ENCODE data around the gene XG.
"Not testable (repeated sequence)": the region's sequence is repeated elsewhere in the genome, so short reads cannot be mapped to it uniquely, and the experiment has no call there.

XG gene

GRCh38 chrX:2751874-2752300 is at the start of gene XG:
Gene XG (plus strand): TSS chrX:2752040. CDS start chrX:2752275, 235 bp downstream.
- DNase-seq (ENCODE audit: low spot score) = not testable (repeated sequence)

- no peak for DNase-seq (ENCODE audit: low spot score)
Observed at GRCh38 chrX:2703991-2704369, 47.9 kb upstream of the XG start.

GRCh38 chrX:2705046-2705832 is 46.6 kb upstream of the XG start:
- DNase-seq (ENCODE audit: low spot score) = no peak

- DNase-seq (ENCODE audit: low spot score) = no peak
Observed at GRCh38 chrX:2707334-2707760, 44.5 kb upstream of the XG start.

DNA sequence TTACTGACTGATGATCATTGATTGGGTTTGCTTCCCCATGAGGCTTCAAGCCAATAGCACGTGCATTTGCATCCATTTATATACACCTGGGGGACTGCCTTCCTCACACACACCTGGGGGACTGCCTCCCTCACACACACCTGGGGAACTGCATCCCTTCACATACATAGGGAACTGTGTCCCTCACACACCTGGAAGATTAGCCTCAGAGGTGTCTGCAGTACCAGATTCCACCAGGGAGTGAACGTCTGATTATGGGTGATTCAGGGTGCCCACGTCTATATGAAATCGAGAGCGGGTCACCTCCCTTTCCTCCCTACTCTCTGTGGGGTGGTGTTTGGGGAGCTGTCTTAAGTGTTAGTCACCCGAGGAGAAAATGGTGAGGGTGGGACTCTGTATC is 43.8 kb upstream of the XG start:
- no peak for DNase-seq (ENCODE audit: low spot score)

GRCh38 chrX:2708592-2709188 is 43.1 kb upstream of the XG start:
- no peak for DNase-seq (ENCODE audit: low spot score)

GRCh38 chrX:2709556-2709955 is 42.3 kb upstream of the XG start:
- DNase-seq (ENCODE audit: low spot score) = no peak

DNA sequence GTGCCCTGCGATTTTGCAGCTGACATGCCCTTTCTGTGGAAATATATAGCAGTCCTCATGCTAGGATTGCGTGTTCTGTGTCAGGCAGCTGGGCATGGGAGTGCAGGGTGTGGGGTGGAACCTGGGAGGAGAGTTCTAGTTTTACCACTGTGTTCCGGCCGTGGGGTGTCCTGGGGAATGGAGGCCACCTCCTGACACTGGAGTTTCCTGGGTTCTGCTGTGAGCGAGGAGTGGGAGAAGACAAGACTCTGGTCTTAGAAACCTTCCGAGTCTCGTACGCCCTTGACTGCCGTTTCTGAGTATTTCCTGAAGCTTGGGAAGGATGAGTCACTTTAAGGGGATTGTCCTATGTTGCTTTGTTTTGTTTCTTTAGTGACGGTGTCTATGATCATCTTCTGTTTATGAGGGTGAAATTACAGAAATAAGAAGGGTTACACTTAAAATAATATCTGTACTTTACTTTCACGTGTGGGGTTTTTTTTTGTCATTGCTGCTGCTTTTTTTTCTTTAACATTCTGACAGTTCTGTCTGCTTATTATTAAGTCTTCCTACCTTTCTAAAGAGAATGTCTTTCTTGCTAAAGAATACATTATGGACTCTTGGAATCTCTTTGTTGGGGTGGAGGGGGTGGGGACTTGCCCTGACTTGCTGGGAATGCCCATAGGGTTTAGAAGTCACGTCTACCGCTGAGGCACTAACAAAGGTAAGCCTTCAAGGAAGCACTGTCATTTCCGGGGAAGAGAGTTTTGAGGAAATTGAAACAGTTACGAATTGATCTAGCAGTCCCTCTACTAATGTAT is 41.6 kb upstream of the XG start:
- DNase-seq (ENCODE audit: low spot score) = no peak

GRCh38 chrX:2711441-2711840 is 40.4 kb upstream of the XG start:
- no peak for DNase-seq (ENCODE audit: low spot score)

DNA sequence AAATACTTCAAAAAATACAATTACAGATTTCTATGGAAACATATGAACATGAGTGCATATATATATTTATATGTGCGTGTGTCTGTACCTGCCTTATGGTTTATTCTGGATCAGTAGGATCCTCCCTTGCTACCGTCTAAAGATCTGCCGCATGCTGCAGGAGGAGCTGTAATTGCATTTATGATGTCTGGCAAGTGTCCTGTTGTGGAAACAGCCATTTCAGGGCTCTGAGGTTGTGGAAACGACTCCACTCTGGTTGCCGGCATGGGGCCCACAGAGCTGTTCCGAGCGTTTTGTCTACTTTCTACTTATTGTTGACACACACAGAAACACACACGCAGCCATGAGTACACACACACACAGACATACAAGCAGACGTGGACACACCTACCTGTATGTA is 39.4 kb upstream of the XG start:
- DNase-seq (ENCODE audit: low spot score) = no peak

GRCh38 chrX:2712890-2713840 is 38.7 kb upstream of the XG start:
- no peak for DNase-seq (ENCODE audit: low spot score)

DNA sequence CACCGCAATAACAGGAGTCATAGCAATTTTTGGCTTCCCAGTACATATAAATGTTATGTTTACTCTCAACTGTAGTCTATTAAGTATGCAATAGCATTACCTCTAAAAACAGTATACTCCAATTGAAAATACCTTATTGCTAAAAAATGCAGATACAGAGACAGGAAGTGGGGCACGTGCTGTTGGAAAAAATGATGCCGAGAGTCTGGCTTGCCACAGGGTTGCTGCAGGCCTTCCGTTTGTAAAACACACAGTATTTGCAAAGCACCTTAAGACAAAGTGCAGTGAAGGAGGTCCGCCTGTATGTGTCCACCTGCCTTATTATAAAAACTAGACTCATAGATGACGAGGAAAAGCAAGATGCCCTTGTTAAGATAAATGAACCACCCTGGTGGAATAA is 37.3 kb upstream of the XG start:
- DNase-seq (ENCODE audit: low spot score) = no peak

DNA sequence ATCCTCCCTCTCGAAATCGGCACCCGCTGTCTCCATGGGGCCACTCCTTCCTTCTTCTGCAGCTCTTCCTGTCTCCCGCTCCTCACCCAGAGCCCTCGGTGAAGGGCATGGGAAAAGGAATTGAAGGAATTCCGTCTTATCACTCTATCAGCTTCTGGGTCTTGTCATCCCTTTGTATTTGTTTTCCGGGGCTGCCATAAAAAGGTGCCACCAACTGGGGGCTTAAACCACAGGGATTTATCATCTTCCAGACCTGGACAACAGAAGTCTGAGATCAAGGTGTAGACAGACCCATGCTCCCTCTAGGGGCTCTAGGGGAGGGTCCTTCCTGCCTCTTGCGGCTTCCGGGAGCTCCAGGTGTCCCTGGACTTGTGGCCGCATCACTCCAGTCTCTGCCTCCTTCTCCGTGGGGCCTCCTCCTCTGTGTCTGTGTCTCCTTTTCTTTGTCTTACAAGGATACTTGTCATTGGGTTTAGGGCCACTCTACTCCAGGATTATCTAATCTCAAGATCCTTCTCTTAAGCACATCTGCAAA is 36.7 kb upstream of the XG start:
- no peak for DNase-seq (ENCODE audit: low spot score)

DNA sequence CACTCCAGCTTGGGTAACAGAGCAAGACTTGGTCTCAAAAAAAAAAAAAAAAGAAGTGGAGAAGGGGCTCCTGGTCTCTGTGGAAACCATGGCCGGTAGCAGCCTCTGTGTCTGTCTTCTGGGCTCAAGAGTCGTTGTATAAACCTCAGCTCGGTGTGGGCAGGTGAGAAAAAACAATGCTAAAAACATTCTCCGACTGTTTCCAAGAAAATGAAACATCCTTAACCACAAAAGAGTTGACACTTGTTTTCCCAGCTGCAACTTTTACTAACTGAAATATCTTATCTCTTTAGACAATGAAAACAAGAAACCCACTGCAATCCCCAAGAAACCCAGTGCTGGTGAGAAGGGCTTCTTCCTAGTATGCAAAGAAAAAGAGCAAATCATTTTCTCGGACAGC is 34.5 kb upstream of the XG start:
- no peak for DNase-seq (ENCODE audit: low spot score)

- DNase-seq (ENCODE audit: low spot score) = no peak
Observed at GRCh38 chrX:2718821-2719220, 33.0 kb upstream of the XG start.

- DNase-seq (ENCODE audit: low spot score) = no peak
Observed at GRCh38 chrX:2719774-2720447, 31.9 kb upstream of the XG start.

- no peak for DNase-seq (ENCODE audit: low spot score)
Observed at GRCh38 chrX:2723286-2723879, 28.5 kb upstream of the XG start.

DNA sequence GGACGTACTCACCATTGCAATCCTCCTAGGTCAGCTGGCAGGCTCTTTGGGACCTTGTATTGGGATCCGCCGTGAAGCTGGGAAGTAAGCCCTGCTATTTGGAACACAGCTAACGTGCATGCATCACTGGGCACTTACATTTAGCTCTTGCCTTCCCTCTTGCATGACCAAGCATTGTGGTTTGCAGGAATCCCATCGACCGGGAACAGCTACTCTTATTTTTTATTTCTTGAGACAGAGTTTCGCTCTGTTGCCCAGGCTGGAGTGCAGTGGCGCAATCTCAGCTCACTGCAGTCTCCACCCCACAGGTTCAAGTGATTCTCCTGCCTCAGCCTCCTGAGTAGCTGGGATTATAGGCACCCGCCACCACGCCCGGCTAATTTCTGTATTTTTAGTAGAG is 24.6 kb upstream of the XG start:
- not testable (repeated sequence) for DNase-seq (ENCODE audit: low spot score)

- no peak for DNase-seq (ENCODE audit: low spot score)
Observed at GRCh38 chrX:2732076-2732475, 19.8 kb upstream of the XG start.

- no peak for DNase-seq (ENCODE audit: low spot score)
Observed at GRCh38 chrX:2732649-2733048, 19.2 kb upstream of the XG start.

- DNase-seq (ENCODE audit: low spot score) = no peak
Observed at GRCh38 chrX:2733286-2733685, 18.6 kb upstream of the XG start.
